MM.1S (cell line): Measurements from ENCODE around the gene AIRE.

Experiments used
- EZH2 ChIP-seq: fragments of 300-600 bp; sonication (generic); optimal IDR thresholded peaks from 2 replicates; pipeline ENCODE3; 2017; ENCODE audit warnings: low read depth, mild to moderate bottlenecking, antibody characterized with exemption, low read length, mixed read lengths
- EZH2phosphoT487 ChIP-seq: fragments of 300-600 bp; sonication (generic); IDR thresholded peaks from 2 replicates; pipeline ENCODE4 v1.6.1; 2018; ENCODE audit warnings: antibody characterized with exemption, low read length
- TF ChIP-seq, protein P1 (sequence below): fragments of 300-600 bp; sonication (generic); IDR thresholded peaks from 2 replicates; pipeline ENCODE4 v1.5.1; 2016; ENCODE audit warnings: antibody characterized with exemption, low read length, mixed read lengths

GRCh38 chr21:44329086-44329889 is 43.6 kb downstream of the AIRE start:
- TF ChIP-seq, protein P1, sequence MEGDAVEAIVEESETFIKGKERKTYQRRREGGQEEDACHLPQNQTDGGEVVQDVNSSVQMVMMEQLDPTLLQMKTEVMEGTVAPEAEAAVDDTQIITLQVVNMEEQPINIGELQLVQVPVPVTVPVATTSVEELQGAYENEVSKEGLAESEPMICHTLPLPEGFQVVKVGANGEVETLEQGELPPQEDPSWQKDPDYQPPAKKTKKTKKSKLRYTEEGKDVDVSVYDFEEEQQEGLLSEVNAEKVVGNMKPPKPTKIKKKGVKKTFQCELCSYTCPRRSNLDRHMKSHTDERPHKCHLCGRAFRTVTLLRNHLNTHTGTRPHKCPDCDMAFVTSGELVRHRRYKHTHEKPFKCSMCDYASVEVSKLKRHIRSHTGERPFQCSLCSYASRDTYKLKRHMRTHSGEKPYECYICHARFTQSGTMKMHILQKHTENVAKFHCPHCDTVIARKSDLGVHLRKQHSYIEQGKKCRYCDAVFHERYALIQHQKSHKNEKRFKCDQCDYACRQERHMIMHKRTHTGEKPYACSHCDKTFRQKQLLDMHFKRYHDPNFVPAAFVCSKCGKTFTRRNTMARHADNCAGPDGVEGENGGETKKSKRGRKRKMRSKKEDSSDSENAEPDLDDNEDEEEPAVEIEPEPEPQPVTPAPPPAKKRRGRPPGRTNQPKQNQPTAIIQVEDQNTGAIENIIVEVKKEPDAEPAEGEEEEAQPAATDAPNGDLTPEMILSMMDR, result no peak
- no peak for TF ChIP-seq EZH2
- TF ChIP-seq EZH2phosphoT487, result no peak
